Stomach (tissue), 9 donors: Measurements from ENCODE around the gene LEMD3. TPM values are rescaled to one million over a fixed set of nuclear protein-coding genes. Genes with fewer than 3 reads are reported as not detected.

ENCODE experiments used
- DNase-seq, 2 donors: peaks; one replicate each; pipeline versions ENCODE4 v3.0.0 to v3.0.0-alpha.2; 2013 to 2019
- H3K27ac ChIP-seq, 5 donors: fragments of 200-600 bp in 4 of 5; sonication (generic) in 4 of 5; one replicate each; pipeline ENCODE4 v1.5.1; 2013 to 2019; ENCODE audit warnings: mild to moderate bottlenecking in 1 of 5, moderate library complexity in 1 of 5
- H3K27me3 ChIP-seq, 3 donors: fragments of 200-600 bp; sonication (generic); one replicate each; pipeline ENCODE4 v1.5.1; 2017 to 2019; ENCODE audit warnings: mixed run types in 1 of 3
- H3K36me3 ChIP-seq, 4 donors: fragments of 200-600 bp; sonication (generic); 1 replicate in 3 of 4; 2 replicates in 1 of 4; pipeline ENCODE4 v1.5.1; 2016 to 2019
- H3K4me1 ChIP-seq, 4 donors: fragments of 200-600 bp; sonication (generic); one replicate each; pipeline ENCODE4 v1.5.1; 2016 to 2019
- H3K4me3 ChIP-seq, 4 donors: fragments of 200-600 bp; sonication (generic) in 3 of 4; one replicate each; pipeline ENCODE4 v1.5.1; 2016 to 2019; ENCODE audit warnings: mild to moderate bottlenecking in 1 of 4
- H3K9me3 ChIP-seq, 4 donors: fragments of 200-600 bp; sonication (generic); one replicate each; pipeline ENCODE4 v1.5.1; 2016 to 2019
- CTCF ChIP-seq, 7 experiments: fragments of 450-650 bp in 4 of 7; fragments of 200-600 bp in 3 of 7; sonication (generic) in 3 of 7; IDR thresholded peaks; one replicate each; pipeline ENCODE4 v1.5.1; 2016 to 2019; ENCODE audit warnings: antibody characterized with exemption in 7 of 7, control low read depth in 2 of 7, mild to moderate bottlenecking in 1 of 7
- EP300 ChIP-seq: sonication (generic); formaldehyde crosslinking; IDR thresholded peaks from one replicate; pipeline ENCODE4 v1.6.1; 2017; ENCODE audit warnings: antibody characterized with exemption
- POLR2A ChIP-seq, 4 donors: fragments of 450-650 bp; IDR thresholded peaks; one replicate each; pipeline ENCODE4 v1.6.1; 2016; ENCODE audit warnings: antibody characterized with exemption in 4 of 4, control low read depth in 2 of 4, mild to moderate bottlenecking in 1 of 4, moderate library complexity in 1 of 4
- POLR2AphosphoS5 ChIP-seq, 3 donors: sonication (generic); formaldehyde crosslinking; IDR thresholded peaks; one replicate each; pipeline ENCODE4 v1.6.1; 2016; ENCODE audit warnings: antibody characterized with exemption in 3 of 3
- WGBS, 5 donors: extraction: QIAGEN DNeasy Blood & Tissue Kit in 3 of 5; methylation state at CpG; one replicate each; pipeline versions ENCODE4 v1.1.5 to v1.1.7; 2013 to 2018; 5-methylcytosine and 5-hydroxymethylcytosine counted together
- intact Hi-C: fragments of 100-400 bp; cut with DNase I; formaldehyde crosslinking; loops from one replicate; pipeline ENCODE4 v1.15.1; 2023; ENCODE audit warnings: low total_unique reads
- polyA plus RNA-seq, 3 donors: library from polyadenylated mRNA; stranded (reverse); fragments of 200-250 nt; gene quantifications; one replicate each; pipeline ENCODE4 v1.2.3, GENCODE V29; 2013
- total RNA-seq, 5 donors: library from RNA; depleted of rRNA; stranded (reverse); fragments of >200 nt; gene quantifications; one replicate each; pipeline versions ENCODE4 v1.1.0 to v1.2.3, GENCODE V29; 2014 to 2016
- donor health status: healthy with polysubstance abuse.
- donor health status: Bipolar disorder and iron deficiency.
- donor health status: healthy.

Gene LEMD3
- total and polyA plus RNA-seq, 8 donors, result 2.7 to 230 (median 18.9) TPM

- H3K4me1 ChIP-seq, result peaks cover 8 to 57% (median 27%) of the 10 kb centered on the region in 4 donors
- H3K27me3 ChIP-seq, result no peaks in the 10 kb centered on the region
- 74 to 86% (median 82%) methylated on average over 2 of the region's 2 CpGs for WGBS, 5 donors
- H3K27ac ChIP-seq, result no peak overlapping the region
- intact Hi-C loops, result no loop called here
- H3K36me3 ChIP-seq, result no peaks in the 10 kb centered on the region
- TF ChIP-seq POLR2AphosphoS5 (IDR thresholded peaks at IDR 0.05), result no peak
- peaks cover 0 to 5% (median 0%) of the 10 kb centered on the region in 4 donors for H3K9me3 ChIP-seq
- H3K4me3 ChIP-seq, result no peak overlapping the region
- no peak for DNase-seq
These were observed 27.6 kb downstream of the LEMD3 start for GRCh38 chr12:65196762-65197567.

GRCh38 chr12:65199604-65200003, 30.2 kb downstream of the LEMD3 start:
- Histone ChIP-seq H3K9me3 (peaks cover 0 to 5% (median 0%) of the 10 kb centered on the region in 4 donors), H3K27ac (no peak overlapping the region), H3K36me3 (no peaks in the 10 kb centered on the region), H3K27me3 (no peaks in the 10 kb centered on the region), H3K4me3 (no peak overlapping the region), H3K4me1 (peaks cover 0 to 39% (median 13%) of the 10 kb centered on the region in 4 donors)
- TF ChIP-seq CTCF (IDR thresholded peaks at IDR 0.05) (no peak), POLR2A (IDR thresholded peaks at IDR 0.05) (no peak), EP300 (no peak), POLR2AphosphoS5 (IDR thresholded peaks at IDR 0.05) (no peak)
- no peak for DNase-seq
- intact Hi-C loops, result no loop called here
- WGBS, 5 donors, result 87 to 98% (median 94%) methylated on average over 2 of the region's 2 CpGs

DNA sequence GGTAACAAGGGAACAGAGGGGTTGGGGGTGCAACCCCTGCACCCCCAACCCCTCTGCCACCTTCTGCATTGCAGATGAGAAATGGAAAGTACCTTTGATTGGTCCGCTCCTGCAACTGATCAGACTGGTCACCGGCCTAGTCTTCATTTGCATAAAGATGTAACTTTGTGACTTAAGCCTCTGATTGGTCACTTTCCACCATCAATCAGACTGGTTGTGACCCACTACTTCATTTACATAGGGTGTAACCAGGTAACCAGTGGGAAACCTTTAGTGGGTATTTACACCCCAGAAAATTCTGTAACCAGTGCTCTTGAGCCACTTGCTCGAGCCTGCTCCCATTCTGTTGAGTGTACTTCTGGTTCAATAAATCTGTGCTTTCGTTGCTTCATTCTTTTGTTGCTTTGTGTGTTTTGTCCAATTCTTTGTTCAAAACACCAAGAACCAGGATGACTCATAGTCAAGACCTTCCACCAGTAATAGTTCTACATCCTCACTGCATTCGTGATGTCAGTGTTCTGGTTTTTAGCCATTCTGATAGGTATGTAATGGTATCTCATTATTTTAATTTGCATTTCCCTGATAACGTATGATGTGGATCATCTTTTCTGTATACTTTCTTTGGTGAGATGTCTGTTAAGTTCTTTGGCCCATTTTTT, 30.8 kb downstream of the LEMD3 start:
- H3K27me3 ChIP-seq, result no peaks in the 10 kb centered on the region
- 88 to 97% (median 94%) methylated on average over 6 of the region's 6 CpGs for WGBS, 5 donors
- no peaks in the 10 kb centered on the region for H3K36me3 ChIP-seq
- intact Hi-C loops, result no loop called here
- peaks cover 0 to 5% (median 0%) of the 10 kb centered on the region in 4 donors for H3K9me3 ChIP-seq
- no peak overlapping the region for H3K27ac ChIP-seq
- TF ChIP-seq CTCF (IDR thresholded peaks at IDR 0.05) (no peak), EP300 (no peak), POLR2AphosphoS5 (IDR thresholded peaks at IDR 0.05) (no peak), POLR2A (IDR thresholded peaks at IDR 0.05) (no peak)
- no peak for DNase-seq
- H3K4me1 ChIP-seq, result peaks cover 0 to 35% (median 14%) of the 10 kb centered on the region in 4 donors
- no peak overlapping the region for H3K4me3 ChIP-seq

GRCh38 chr12:65203376-65203775, 34.0 kb downstream of the LEMD3 start:
- no peak for TF ChIP-seq POLR2A (IDR thresholded peaks at IDR 0.05)
- TF ChIP-seq EP300, result no peak
- TF ChIP-seq CTCF (IDR thresholded peaks at IDR 0.05), result no peak
- TF ChIP-seq POLR2AphosphoS5 (IDR thresholded peaks at IDR 0.05), result no peak
- Histone ChIP-seq H3K27me3 (no peaks in the 10 kb centered on the region), H3K27ac (no peak overlapping the region), H3K4me1 (peaks cover 0 to 33% (median 15%) of the 10 kb centered on the region in 4 donors), H3K4me3 (no peak overlapping the region), H3K36me3 (no peaks in the 10 kb centered on the region), H3K9me3 (no peaks in the 10 kb centered on the region)
- intact Hi-C loops, result no loop called here
- no peak for DNase-seq
